H1 (cell line): ENCODE results near the gene ATP13A3. TPM values are rescaled to one million over a fixed set of nuclear protein-coding genes. Genes with fewer than 3 reads are reported as not detected.

ENCODE experiments used
- ASH2L ChIP-seq: fragments of 200-600, 300-600 bp; sonication (generic); IDR thresholded peaks from one replicate; pipeline ENCODE4 v1.7.1; 2017; ENCODE audit warnings: low read length
- CHD7 ChIP-seq: fragments of 300-600 bp; sonication (generic); IDR thresholded peaks from 2 replicates; pipeline ENCODE4 v1.7.1; 2012; ENCODE audit warnings: low read length, moderate library complexity, mild to moderate bottlenecking, inconsistent platforms; ENCODE audit not compliant: insufficient replicate concordance
- JUND ChIP-seq: IDR thresholded peaks from 2 replicates; pipeline ENCODE4 v1.6.1; 2011; ENCODE audit warnings: mild to moderate bottlenecking, improper control_type of control experiment, low read length
- TCF12 ChIP-seq: IDR thresholded peaks from 2 replicates; pipeline ENCODE4 v1.6.1; 2011; ENCODE audit warnings: low read depth, mild to moderate bottlenecking, low read length
- polyA plus RNA-seq, 7 experiments: library from polyadenylated mRNA; depleted of rRNA in 3 of 7; stranded (reverse) in 5 of 7; unstranded in 2 of 7; fragments of >200 nt in 5 of 7; fragments of 200-250 nt in 2 of 7; gene quantifications; 1 replicate in 5 of 7; 2 replicates in 1 of 7; 4 replicates in 1 of 7; pipeline versions ENCODE4 v1.2.1 to v1.2.3, GENCODE V29; 2011 to 2013; ENCODE audit warnings: missing spikeins in 2 of 7, mixed read lengths in 2 of 7
- total RNA-seq: library from RNA; stranded (reverse); fragmentation: NEBNext Ultra II Directional; extraction: Animal tissue kit (Norgen Biotek cat#: 25700); gene quantifications from 2 replicates; pipeline ENCODE4 v1.2.1, GENCODE V29; 2021

The ATP13A3 gene
- total and polyA plus RNA-seq, 2 of the 8 experiments (the other 6 are each of a cell fraction or from before 2014, with no cell fraction given), result 18.6 to 92.2 TPM

GRCh38 chr3:194354315-194354714 is 132.5 kb downstream of the ATP13A3 start (continued):
- TF ChIP-seq CHD7 (no peak), TCF12 (no peak), ASH2L (no peak), JUND (no peak)
